GM04504 (cell line): ENCODE measurements around the gene PUDP.
"Not testable (repeated sequence)": the region's sequence is repeated elsewhere in the genome, so short reads cannot be mapped to it uniquely, and the experiment has no call there.

Experiments used
- DNase-seq: peaks from one replicate; pipeline ENCODE4 v3.0.0-alpha.2; 2012; ENCODE audit warnings: low read depth

The PUDP gene

DNA sequence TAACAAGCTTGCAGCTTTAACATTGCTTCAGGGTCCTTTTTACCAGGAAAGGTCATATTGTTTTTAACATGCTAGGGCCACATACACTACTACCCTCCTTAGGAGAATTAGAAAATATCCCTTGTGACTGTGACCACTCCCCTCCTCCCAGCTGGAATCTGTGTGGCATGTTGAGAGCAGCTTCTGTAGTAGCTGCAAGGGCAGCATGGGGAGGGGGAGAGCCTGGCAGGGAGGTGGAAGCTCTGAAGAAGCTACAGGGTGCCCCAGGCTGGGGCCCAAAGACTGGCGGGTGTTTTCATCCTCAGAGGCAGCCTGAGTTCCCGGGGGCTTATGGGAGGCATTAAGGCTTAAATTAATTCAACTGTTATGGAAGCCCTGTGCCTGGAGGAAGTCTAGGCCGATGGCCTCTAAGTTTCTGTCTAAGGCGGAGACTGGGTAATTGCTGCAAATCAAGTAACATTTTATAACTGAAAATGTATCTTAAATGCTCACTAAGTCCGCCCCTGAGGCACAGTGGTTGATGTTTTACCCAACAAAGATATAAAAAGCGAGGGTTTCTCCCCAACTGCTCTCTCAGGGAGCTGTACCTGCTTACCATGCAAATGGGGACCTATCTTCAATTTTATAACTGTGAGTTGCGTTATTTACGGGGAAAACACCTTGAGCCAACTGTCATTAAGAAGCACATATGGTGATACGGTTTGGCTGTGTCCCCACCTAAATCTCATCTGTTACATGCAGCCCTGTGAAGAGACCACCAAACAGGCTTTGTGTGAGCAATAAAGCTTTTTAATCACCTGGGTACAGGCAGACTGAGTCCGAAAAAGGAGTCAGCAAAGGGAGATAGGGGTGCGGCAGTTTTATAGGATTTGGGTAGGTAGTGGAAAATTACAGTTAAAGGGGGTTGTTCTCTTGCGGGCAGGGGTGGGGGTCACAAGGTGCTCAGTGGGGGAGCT is 37.8 kb downstream of the PUDP start:
- no peak for DNase-seq

DNA sequence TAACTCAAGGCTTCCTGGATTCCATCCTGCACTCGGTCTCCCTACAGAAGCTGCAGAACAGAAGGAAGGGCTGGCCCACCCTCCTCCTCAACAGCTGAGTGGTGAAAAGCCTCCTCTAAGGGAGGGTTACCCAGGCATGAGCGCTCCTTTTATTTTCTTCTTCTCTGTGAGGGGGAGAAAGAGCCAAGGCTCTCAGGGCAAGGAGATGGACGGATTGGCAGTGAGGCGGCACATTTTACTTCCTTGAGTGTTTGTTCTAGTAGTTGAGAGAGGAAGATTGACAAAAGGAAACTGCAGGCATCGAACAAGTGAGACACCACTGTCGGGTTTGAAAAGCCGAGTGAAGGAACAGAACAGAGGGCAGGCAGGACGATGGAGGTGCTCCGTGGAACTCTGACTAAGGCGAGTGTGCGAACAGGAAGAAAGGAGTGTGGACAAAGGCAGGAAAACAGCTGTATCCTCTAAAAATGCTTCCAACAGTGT is 38.9 kb downstream of the PUDP start:
- DNase-seq, result no peak

DNA sequence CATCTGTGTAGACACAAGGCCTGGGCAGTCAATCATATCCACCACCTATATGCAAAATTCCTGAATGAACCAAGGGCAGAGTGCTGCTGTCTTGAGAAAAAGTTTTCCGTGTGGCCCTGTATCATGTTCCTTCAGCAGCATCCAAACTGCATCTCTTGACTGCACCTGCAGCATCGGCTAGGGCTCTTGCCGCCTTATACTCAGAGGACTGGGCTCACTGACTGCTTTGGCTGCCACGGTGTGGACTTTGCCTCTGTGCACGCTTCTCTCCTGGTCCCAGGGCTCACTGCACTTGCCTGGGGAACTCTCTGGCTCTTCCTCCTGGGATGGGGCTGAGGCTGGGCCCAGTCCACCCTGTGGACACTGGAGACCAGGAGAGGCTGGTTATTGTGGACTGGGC is 39.9 kb downstream of the PUDP start:
- no peak for DNase-seq

DNA sequence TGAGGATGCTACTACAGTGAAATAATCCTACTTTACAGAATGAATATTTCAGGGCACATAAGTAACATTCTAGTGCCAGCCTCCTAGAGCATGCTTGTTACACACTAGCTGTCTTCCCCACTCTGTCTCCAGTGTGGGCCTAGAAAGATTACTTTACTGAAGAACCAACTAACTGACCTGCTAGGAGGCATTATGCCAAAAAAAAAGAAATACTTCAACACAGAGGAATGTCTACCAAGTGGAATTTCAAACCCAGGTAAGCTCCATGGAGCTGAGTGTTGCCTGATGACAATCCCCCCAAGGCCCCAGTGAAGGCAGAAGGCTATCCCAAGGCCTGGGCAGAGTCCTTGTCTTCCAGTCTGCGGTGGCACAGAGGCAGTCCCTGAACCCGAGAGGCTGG is 41.3 kb downstream of the PUDP start:
- no peak for DNase-seq

DNA sequence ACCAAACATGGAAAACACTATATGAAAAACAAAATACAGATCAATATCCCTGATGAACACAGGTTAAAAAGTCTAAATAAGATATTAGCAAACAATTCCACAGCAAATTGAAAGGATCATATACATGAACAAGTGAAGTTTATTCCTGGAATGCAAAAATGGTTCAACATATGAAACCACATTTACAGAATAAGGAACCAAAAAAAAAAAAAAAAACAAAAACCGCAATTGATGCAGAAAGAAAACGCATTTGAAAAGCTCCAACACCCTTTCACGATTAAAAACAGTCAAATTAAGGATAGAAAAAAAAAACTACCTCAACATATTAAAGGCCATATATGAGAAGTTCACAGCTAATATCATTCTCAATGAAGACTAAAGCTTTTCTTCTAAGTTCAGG is 45.8 kb downstream of the PUDP start:
- no peak for DNase-seq

DNA sequence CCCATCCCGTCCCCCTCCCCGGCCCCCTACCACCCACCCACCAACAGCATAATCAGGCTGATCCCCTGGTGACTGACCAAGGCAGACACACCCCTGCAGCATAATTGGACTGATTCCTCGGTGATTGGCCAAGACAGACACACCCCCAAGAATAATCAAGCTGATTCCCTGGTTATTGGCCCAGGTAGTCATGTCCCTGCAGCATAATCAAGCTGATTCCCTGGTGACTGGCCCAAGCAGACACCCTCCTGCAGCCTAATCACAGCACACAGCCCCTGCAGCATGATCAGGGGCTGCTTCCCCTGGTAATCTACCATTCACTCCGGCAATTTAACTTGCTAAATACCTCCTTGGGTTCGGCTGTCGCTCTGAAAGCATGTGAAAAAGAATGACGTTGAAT is 47.9 kb downstream of the PUDP start:
- no peak for DNase-seq

DNA sequence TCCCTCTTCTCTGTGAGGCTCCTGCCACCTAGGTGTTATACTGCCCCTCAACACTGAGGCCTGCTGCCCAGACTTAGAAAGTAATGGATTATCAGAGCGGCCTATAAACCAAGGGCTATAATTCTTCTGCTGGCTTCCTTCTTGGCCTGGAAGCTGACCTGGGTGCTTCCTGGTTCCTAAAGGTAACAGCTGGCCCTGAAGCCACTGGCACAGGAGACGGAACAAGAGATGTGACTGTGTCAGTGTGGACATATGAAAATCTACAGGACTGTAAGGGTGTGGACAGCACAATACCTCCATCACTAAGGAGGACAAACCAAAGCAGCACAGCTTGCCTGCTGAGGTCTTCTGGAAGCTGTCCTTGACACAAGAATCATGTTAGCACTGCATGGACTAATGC is 52.3 kb downstream of the PUDP start:
- not testable (repeated sequence) for DNase-seq

DNA sequence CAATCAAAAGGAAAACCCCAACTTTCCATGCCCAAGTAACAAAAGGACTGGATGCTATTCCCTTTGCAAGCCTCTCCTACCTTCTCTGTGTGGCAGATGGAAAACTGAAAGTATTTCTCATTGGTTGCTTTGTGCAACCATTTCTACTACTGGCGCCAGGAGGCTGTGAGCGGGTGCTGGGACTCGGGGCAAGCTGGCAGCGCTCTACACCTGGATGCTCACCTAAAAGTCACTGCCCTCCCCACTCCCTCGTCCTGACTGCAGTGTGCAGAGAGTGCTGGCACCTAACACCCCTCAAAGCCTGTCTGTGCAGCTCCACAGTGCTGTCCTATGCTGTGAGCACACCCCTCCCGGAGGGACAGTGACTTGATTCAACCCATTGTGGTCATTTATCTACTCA is 54.6 kb downstream of the PUDP start:
- no peak for DNase-seq

DNA sequence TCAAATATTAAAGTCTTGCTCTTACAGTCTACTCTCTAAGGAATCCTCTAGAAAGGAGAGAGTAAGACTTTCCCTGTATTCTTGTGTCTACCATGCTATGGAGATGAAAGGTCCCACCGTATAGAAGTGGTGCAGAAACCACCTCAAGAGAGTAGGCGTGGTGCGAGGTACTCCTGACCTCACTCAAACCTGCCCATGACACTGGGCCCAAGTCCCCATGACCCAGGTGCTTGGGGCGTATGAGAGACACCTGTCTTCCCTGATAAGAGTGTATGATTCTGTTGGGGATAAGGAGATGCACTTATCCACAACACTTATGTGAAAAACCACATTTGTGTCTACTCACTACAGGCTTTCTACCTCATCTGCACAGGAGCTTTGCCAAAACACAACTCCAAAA is 55.4 kb downstream of the PUDP start:
- DNase-seq, result no peak

DNA sequence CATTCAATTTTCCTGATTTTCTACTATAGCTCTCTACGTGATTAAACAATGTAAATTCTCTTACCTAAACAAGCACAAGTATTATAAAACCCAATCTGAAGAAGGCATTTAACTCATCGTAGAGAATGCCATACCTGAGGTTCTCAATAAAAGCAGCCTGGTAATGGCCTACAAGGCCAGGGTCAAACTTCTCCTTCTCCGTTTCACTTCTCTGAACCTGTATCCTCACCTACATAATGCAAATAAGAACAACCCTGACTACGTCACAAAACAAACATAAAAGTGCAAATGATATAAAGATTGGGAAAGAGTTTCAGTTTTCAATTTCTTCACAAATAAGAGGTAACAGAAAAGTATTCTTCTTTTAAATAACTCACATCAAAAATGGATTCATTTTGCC is 56.0 kb downstream of the PUDP start:
- DNase-seq, result no peak

DNA sequence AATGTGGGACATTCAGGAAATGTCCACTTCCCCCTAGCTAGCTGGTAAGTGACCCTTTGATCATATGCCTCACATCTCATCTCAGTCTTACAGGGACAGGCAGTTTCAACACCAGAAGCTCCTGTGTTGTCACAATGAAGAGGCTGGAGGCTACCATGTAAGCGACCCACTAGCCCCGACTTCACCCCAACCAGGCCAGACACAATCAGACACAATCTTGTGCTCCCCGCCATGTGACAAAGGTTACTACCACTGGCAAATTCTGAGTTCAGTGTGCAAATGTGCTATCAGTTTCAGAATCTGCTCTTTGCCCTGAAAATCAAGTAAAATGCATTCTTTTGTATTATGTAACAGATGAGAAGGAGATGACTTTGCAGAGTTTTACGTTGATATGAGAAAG is 57.3 kb downstream of the PUDP start:
- no peak for DNase-seq

DNA sequence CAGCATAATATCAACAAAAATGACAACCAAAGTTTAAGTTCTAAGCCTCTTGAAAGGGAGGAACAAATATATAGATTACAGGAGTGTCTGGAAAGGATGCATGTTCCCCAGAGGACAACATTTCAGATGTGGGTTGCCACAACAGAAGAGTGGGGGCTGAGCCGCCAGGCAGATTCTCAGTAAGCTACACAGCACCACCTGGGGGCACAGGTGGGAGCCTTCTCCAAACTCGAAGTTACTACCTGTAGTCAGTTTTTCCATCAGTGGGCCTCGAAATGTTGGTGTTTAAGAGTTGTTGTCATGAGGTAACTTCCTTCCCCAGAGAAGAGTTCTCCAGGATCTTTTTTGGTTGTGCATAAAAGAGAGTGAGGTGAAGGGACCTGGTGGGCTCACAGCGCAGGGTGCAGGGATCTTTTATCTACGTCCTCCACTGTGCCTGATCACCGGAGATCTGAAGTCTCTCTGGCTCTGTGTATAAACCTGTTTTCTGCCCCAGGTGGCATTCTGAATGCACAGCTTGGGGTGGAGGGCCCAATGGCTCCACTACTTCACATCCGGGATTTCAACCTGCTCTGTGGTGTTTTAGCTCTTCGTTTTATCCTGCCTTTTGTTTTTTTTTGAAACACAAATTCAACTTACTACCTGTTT is 58.9 kb downstream of the PUDP start:
- DNase-seq, result no peak

DNA sequence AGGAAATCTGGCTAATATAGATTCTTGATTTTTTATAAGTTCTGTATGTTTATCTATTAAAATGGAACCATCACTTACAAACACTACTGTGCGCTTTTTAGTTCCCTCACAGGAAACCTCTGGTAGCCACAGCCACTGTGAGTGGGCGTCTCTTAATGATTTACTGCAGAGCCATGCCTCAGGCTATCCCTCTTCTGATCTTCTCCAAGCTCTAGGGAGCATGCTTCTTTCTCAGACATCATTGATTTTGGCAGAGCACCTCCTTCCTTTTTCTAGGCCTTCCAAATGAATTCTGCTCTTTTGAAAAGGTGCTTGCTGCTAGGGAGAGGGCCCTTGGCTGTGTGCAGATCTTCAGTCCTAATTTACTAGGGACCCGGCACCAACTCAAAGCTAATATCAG is 61.6 kb downstream of the PUDP start:
- no peak for DNase-seq

DNA sequence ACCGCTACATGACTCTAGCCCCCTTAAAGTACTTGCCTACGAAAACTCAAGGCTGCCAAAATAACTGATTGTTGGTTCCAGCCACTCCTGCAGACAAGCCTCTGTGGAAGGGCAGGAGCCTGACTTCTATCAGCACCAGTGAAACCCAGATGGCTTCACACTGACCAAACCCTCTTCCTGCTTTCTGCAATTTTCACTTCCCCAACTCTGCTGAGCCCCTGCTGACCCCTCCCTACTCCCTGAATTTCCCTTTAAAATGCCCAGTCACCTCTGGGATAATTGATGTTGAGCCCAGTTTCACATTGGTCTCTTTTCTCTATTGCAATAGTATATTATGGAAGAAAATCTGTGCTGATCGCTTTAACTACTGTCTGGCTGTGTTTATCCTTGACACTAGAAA is 62.1 kb downstream of the PUDP start:
- no peak for DNase-seq

DNA sequence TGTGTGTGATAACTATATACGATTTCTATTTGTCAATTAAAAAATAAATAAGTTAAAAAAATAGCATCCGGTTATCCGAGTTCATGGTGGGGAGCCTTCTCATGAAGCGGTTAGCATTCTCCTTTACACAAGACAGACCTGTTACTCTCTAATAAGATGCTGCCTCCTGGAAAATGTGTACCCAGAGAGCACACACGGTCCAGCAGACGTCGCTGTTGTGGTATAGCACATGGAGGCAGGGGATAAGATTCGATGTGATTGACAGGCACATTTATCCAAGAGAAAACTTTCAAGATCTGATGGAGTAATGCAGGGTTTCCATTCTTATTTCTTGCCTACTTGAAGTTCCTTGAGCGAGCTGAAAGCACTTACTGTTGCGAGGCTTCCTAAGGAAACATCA is 63.1 kb downstream of the PUDP start:
- no peak for DNase-seq

DNA sequence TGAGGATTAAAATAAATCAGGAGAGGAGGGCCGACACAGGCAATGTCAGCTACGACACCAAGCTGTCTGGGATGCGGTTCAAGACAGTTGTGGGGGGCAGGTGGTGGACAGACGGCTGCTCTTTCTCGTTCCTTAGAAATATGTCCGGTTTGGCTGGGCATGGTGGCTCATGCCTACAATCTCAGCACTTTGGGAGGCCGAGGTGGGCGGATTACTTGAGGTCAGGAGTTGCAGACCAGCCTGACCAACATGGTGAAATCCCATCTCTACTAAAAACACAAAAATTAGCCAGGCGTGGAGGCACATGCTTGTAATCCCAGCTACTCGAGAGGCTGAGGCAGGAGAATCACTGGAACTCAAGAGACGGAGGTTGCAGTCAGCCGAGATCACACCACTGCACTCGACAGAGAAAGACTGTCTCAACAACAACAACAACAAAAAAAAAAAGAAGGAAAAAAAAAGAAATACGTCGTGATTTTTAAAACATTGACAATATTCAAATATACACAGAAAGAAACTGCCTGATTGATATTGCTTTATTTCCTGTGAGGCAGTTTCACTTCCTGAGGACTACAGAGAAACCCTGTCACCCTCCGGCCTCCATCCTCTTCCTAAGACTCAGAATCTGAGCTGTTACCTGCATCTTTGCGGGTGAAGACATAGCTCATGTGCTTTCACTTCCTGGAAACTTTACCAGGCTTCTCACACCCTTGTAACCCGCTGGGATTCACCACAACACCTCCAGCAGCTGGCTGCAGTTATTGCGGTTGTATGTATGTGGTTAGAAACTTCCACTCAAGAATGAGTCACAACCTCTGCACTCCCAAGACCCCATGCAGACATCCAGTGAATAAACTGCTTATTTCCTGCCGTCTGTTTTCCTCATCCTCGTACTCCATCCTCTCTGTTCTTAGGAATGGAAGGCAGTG is 64.2 kb downstream of the PUDP start:
- peak; percentile 88 for DNase-seq

DNA sequence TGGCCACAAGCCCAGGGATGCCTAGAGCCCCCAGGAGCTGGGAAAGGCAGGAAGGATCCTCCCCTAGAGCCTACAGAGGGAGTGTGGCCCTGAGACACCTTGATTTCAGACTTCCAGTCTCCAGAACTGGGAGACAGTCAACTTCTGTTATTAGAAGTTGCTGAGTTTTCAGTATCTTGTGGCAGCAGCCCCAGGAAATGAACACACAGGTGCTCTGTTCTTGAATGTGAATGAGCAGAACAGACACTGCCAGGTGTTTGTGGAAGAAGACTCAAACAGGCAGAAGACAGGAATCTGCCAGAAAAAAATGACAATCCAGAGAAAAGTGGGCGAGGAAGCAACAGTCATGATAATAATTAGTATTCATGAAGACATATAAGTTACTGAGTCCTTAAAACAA is 64.9 kb downstream of the PUDP start:
- no peak for DNase-seq

DNA sequence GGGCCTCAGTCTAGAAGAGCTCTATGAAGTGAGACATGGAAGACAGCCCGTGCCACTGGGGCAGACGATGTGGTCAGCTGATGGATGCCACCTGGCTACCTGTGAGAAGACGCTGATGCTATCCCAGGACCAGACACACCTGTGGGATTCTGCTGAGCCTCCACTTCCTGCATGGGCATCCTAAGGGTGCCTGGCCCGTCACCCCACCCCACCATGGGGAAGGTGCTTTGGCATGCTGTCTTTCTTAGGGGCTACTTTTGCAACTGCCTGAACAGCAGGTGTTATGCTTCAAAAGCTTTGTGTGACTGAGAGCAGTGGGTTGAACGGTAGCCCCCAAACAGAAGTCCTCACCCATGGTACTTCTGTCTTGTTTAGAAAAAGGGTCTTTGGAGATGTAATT is 65.4 kb downstream of the PUDP start:
- no peak for DNase-seq

DNA sequence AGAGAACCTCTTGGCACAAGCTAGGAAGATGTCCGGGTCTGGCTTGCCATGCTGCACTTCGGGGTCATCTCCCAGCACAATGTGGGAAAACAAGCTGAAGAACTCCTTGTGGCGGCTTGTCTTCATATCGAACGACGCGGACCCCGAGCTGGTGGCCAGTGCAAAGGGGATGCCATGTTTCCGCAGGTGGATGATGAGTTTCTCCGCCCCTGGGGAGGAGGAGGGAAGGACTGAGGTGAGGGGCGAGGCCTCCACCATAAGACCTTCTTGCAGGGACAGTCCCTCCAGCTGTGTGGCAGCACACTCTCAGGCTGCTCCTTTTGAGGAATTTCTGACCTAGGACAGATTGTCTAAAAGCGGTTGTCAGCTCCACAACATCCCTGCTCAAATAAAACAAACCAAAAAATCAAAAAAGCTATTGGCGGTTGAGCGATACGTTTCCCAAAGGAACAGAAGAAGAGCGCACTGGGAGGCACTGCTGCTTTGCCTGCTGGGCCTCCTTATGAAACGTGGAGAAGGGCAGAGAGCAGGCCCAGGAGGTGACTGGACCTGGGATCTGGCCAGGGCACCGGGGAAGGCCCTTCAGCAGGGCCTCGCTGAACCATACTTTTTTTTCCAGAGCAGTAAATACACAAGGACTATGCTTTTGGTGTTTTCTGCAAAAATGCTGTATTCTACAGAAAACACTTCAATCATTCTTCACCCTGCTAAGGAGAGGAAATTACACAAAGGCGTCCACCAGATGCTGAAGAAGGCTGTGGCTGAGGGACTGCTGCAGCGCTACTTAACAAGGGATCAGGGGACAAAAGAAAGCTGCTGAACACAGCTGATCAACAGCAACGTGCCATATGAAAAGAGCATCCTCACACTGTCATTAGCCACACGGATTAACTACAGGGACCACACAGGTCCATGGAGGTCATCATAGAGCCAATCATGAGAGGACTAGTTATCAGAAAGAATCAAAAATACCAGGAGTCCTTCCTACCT is 70.4 kb downstream of the PUDP start:
- DNase-seq, result no peak

DNA sequence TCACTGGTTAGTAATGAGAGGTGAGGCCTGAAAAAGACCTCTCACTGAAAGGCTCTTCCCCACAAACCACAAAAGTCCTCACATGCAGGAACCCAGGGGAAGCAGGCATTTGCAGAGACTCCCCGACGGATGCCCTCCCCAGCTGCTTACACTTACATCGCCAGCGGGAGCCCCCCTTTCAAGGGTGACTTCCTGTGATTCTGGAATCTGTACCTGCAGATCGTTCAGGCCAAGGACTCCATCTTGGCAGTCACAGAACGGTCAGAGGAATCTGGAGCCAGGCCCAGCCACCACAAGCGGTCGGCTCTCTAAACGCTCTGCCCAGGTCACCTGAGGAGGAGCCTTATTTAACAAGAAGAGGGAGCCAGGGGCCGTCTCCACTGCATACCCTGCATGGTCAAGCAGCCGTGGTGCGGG is 71.7 kb downstream of the PUDP start:
- no peak for DNase-seq

DNA sequence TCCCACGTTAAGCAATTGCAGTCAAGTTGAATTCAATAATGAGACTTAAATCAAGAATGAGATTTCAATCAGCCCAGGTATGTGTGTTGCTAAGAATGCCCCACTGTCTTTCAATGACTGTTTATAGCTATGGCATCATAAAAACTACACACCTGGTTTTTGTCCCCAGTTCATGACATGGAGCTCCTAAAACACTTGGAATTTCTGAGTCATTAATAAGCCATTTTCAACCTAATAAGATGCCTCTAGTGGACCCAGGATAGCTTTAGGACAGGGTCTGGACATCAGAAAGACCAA is 73.1 kb downstream of the PUDP start:
- DNase-seq, result no peak
